HCT116 (cell line): ENCODE results near the gene RFX1.

ENCODE experiments used
- CTCF ChIP-seq, 3 experiments: fragments of 200-600 bp in 1 of 3; sonication (generic) in 1 of 3; IDR thresholded peaks in 2 of 3; conservative IDR thresholded peaks in 1 of 3; 2 replicates each; pipeline ENCODE4 v1.5.1; 2012 to 2017; ENCODE audit warnings: low read depth in 2 of 3, low read length in 2 of 3, antibody characterized with exemption in 1 of 3, borderline replicate concordance in 1 of 3, control low read depth in 1 of 3, mild to moderate bottlenecking in 1 of 3, mixed read lengths in 1 of 3, mixed run types in 1 of 3, moderate library complexity in 1 of 3; ENCODE audit not compliant: insufficient read depth in 1 of 3
- EZH2 ChIP-seq: fragments of 200-600 bp; sonication (generic); IDR thresholded peaks from 2 replicates; pipeline ENCODE4 v1.6.1; 2017; ENCODE audit warnings: antibody characterized with exemption, mixed run types
- POLR2A ChIP-seq: IDR thresholded peaks from 2 replicates; pipeline ENCODE4 v1.7.0; 2011; ENCODE audit warnings: borderline replicate concordance; ENCODE audit not compliant: insufficient read depth, insufficient read length; ENCODE audit errors: extremely low read depth
- SP1 ChIP-seq: IDR thresholded peaks from 2 replicates; pipeline ENCODE4 v1.6.1; 2012; ENCODE audit warnings: low read depth
- SRF ChIP-seq: IDR thresholded peaks from 2 replicates; pipeline ENCODE4 v1.6.1; 2012; ENCODE audit warnings: low read depth
- TCF7L2 ChIP-seq: IDR thresholded peaks from 2 replicates; pipeline ENCODE4 v1.7.0; 2011; ENCODE audit warnings: borderline replicate concordance, inconsistent platforms; ENCODE audit not compliant: insufficient read depth, insufficient read length; ENCODE audit errors: extremely low read depth
- TF ChIP-seq, protein P1 (sequence below): IDR thresholded peaks from 2 replicates; pipeline ENCODE4 v1.6.1; 2012

- TF ChIP-seq EZH2 (no peak), CTCF (IDR thresholded peaks at IDR 0.05 in 2 of 3, conservative IDR thresholded peaks at IDR 0.05 in 1 of 3; ENCODE audit: borderline replicate concordance in 1 of 3, insufficient read depth in 1 of 3, low read depth in 2 of 3, low read length in 2 of 3) (no peak), SP1 (no peak), TCF7L2 (no peak), POLR2A (no peak), SRF (no peak)
- TF ChIP-seq, protein P1, sequence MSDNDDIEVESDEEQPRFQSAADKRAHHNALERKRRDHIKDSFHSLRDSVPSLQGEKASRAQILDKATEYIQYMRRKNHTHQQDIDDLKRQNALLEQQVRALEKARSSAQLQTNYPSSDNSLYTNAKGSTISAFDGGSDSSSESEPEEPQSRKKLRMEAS: no peak
Measured at GRCh38 chr19:13996928-13997630, 9.0 kb downstream of the RFX1 start.
